ENCODE results near the gene HTR2A.

DNA sequence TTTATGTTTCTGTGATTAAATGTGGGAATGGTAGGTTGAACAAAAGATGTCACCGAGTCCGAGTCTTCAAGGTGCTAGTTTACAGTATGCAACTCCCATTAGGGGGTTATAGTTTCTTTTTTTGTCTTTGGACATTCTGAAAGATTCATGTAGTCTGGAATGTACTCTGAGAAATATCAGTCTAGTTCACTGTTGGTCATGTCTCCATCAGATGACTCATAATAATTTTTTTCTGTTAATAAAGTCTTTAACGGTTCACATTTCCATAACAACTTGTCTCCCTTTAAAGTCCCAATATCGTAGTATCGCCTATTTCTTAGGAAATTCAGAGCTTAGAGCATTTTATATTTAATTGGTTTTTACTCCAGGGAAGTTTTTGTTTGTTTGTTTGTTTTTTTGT is 86.4 kb downstream of the HTR2A start:
- no peak for TF ChIP-seq POLR2A (IDR thresholded peaks at IDR 0.05)
- TF ChIP-seq, protein P1, sequence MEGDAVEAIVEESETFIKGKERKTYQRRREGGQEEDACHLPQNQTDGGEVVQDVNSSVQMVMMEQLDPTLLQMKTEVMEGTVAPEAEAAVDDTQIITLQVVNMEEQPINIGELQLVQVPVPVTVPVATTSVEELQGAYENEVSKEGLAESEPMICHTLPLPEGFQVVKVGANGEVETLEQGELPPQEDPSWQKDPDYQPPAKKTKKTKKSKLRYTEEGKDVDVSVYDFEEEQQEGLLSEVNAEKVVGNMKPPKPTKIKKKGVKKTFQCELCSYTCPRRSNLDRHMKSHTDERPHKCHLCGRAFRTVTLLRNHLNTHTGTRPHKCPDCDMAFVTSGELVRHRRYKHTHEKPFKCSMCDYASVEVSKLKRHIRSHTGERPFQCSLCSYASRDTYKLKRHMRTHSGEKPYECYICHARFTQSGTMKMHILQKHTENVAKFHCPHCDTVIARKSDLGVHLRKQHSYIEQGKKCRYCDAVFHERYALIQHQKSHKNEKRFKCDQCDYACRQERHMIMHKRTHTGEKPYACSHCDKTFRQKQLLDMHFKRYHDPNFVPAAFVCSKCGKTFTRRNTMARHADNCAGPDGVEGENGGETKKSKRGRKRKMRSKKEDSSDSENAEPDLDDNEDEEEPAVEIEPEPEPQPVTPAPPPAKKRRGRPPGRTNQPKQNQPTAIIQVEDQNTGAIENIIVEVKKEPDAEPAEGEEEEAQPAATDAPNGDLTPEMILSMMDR (IDR thresholded peaks at IDR 0.05), result no peak
